ENCODE measurements around the gene SMYD4. TPM values are rescaled to one million over a fixed set of nuclear protein-coding genes. Genes with fewer than 3 reads are reported as not detected.

SMYD4 gene
- total and polyA plus RNA-seq, 2 experiments from 2014 or later, result 8.5 to 11.4 TPM

- no peaks in the 10 kb centered on the region for H3K36me3 ChIP-seq (replicated peaks; ENCODE audit: insufficient read depth, low read depth)
These were observed 40.9 kb upstream of the SMYD4 start for GRCh38 chr17:1870592-1870991.

GRCh38 chr17:1868090-1868489, 38.4 kb upstream of the SMYD4 start:
- no peaks in the 10 kb centered on the region for H4K20me1 ChIP-seq (ENCODE audit: insufficient read depth, poor library complexity, severe bottlenecking)
- H3K4me3 ChIP-seq, result no peak overlapping the region
- H3K9me2 ChIP-seq (replicated peaks; ENCODE audit: insufficient read depth), result no peaks in the 10 kb centered on the region
- H3K79me2 ChIP-seq, result no peaks in the 10 kb centered on the region
- DNase-seq (ENCODE audit: low spot score), result no peak
- no peaks in the 10 kb centered on the region for H3K9me3 ChIP-seq (ENCODE audit: low read depth)
- no peak overlapping the region for H3K27ac ChIP-seq
- H3K36me3 ChIP-seq (replicated peaks; ENCODE audit: insufficient read depth, low read depth), result no peaks in the 10 kb centered on the region
- TF ChIP-seq EZH2 (IDR thresholded peaks at IDR 0.05; ENCODE audit: borderline replicate concordance), result no peak
- TF ChIP-seq, protein P1, sequence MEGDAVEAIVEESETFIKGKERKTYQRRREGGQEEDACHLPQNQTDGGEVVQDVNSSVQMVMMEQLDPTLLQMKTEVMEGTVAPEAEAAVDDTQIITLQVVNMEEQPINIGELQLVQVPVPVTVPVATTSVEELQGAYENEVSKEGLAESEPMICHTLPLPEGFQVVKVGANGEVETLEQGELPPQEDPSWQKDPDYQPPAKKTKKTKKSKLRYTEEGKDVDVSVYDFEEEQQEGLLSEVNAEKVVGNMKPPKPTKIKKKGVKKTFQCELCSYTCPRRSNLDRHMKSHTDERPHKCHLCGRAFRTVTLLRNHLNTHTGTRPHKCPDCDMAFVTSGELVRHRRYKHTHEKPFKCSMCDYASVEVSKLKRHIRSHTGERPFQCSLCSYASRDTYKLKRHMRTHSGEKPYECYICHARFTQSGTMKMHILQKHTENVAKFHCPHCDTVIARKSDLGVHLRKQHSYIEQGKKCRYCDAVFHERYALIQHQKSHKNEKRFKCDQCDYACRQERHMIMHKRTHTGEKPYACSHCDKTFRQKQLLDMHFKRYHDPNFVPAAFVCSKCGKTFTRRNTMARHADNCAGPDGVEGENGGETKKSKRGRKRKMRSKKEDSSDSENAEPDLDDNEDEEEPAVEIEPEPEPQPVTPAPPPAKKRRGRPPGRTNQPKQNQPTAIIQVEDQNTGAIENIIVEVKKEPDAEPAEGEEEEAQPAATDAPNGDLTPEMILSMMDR (IDR thresholded peaks at IDR 0.05; ENCODE audit: poor library complexity), result no peak
- TF ChIP-seq EZH2phosphoT487 (IDR thresholded peaks at IDR 0.05; ENCODE audit: low read depth, severe bottlenecking, unreplicated experiment), result no peak
- H3K4me2 ChIP-seq, result no peak overlapping the region
- no peaks in the 10 kb centered on the region for H3K4me1 ChIP-seq (ENCODE audit: insufficient read depth)
- no peaks in the 10 kb centered on the region for H3K27me3 ChIP-seq
- no peak overlapping the region for H2AFZ ChIP-seq
- WGBS (ENCODE audit: low lambda C conversion rate, missing lambda C conversion rate), result 92% methylated on average over 8 of the region's 8 CpGs

More at GRCh38 chr17:1870592-1870991, 40.9 kb upstream of the SMYD4 start:
- Histone ChIP-seq H3K4me3 (no peak overlapping the region), H3K27me3 (no peaks in the 10 kb centered on the region), H3K79me2 (no peaks in the 10 kb centered on the region), H2AFZ (no peak overlapping the region), H3K4me2 (no peak overlapping the region), H3K27ac (no peak overlapping the region), H3K4me1 (ENCODE audit: insufficient read depth) (no peaks in the 10 kb centered on the region), H3K9me3 (ENCODE audit: low read depth) (no peaks in the 10 kb centered on the region), H4K20me1 (ENCODE audit: insufficient read depth, poor library complexity, severe bottlenecking) (no peaks in the 10 kb centered on the region), H3K9me2 (replicated peaks; ENCODE audit: insufficient read depth) (no peaks in the 10 kb centered on the region)
- TF ChIP-seq EZH2phosphoT487 (IDR thresholded peaks at IDR 0.05; ENCODE audit: low read depth, severe bottlenecking, unreplicated experiment) (no peak), EZH2 (IDR thresholded peaks at IDR 0.05; ENCODE audit: borderline replicate concordance) (no peak)
- TF ChIP-seq, protein P1 (IDR thresholded peaks at IDR 0.05; ENCODE audit: poor library complexity), result no peak
- WGBS (ENCODE audit: low lambda C conversion rate, missing lambda C conversion rate), result 91% methylated on average over 3 of the region's 3 CpGs
- no peak for DNase-seq (ENCODE audit: low spot score)

DNA sequence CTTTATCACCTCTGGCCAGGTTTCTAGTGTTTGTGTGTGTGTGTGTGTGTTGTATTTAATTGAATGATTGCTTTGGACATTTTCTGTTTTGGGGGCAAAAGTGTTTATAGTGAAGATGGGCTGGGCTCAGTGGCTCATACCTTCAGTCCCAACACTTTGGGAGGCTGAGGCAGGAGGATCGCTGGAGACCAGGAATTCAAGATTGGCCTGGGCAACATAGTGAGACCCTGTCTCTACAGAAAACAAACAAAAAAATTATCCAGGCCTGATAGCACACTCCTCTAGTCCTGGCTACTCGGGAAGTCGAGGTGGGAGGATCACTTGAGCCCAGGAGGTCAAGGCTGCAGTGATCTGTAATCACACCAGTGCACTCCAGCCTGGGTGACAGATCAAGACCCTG, 37.6 kb upstream of the SMYD4 start:
- Histone ChIP-seq H3K79me2 (no peaks in the 10 kb centered on the region), H3K4me1 (ENCODE audit: insufficient read depth) (no peaks in the 10 kb centered on the region), H4K20me1 (ENCODE audit: insufficient read depth, poor library complexity, severe bottlenecking) (no peaks in the 10 kb centered on the region), H3K27me3 (no peaks in the 10 kb centered on the region), H3K9me3 (ENCODE audit: low read depth) (no peaks in the 10 kb centered on the region), H3K4me3 (no peak overlapping the region), H3K9me2 (replicated peaks; ENCODE audit: insufficient read depth) (no peaks in the 10 kb centered on the region), H3K4me2 (no peak overlapping the region), H2AFZ (no peak overlapping the region), H3K27ac (no peak overlapping the region), H3K36me3 (replicated peaks; ENCODE audit: insufficient read depth, low read depth) (no peaks in the 10 kb centered on the region)
- WGBS (ENCODE audit: low lambda C conversion rate, missing lambda C conversion rate), result 94% methylated on average over 3 of the region's 3 CpGs
- TF ChIP-seq, protein P1 (IDR thresholded peaks at IDR 0.05; ENCODE audit: poor library complexity), result no peak
- TF ChIP-seq EZH2phosphoT487 (IDR thresholded peaks at IDR 0.05; ENCODE audit: low read depth, severe bottlenecking, unreplicated experiment), result no peak
- TF ChIP-seq EZH2 (IDR thresholded peaks at IDR 0.05; ENCODE audit: borderline replicate concordance), result no peak
- DNase-seq (ENCODE audit: low spot score), result no peak

Data from hepatocyte (in vitro differentiated cells).